OCI-LY1 (cell line): Measurements from ENCODE around the gene NRP2.

Source experiments
- H2AFZ ChIP-seq: fragments of 200-600 bp; sonication (generic), shearing (Covaris generic); 2 replicates; pipeline ENCODE4 v1.6.0; 2014; ENCODE audit warnings: antibody characterized with exemption, mild to moderate bottlenecking, low read length
- H3F3A ChIP-seq: fragments of 200-600 bp; sonication (generic), shearing (Covaris generic); 2 replicates; pipeline ENCODE4 v1.6.0; 2014; ENCODE audit warnings: mild to moderate bottlenecking, antibody characterized with exemption, low read length, moderate library complexity; ENCODE audit not compliant: insufficient read depth
- H3K27ac ChIP-seq: fragments of 200-600 bp; sonication (generic); 2 replicates; pipeline ENCODE4 v1.5.1; 2014; ENCODE audit warnings: low read length, mixed run types, mild to moderate bottlenecking, low read depth; ENCODE audit not compliant: poor library complexity, severe bottlenecking
- H3K27me3 ChIP-seq: fragments of 200-600 bp; sonication (generic); 2 replicates; pipeline ENCODE4 v1.6.0; 2014; ENCODE audit warnings: antibody characterized with exemption, mild to moderate bottlenecking, low read length, moderate library complexity; ENCODE audit not compliant: insufficient read depth
- H3K36me3 ChIP-seq: fragments of 200-600 bp; sonication (generic); 2 replicates; pipeline ENCODE4 v1.6.1; 2014; ENCODE audit warnings: mild to moderate bottlenecking, antibody characterized with exemption, low read length, moderate library complexity, mixed read lengths; ENCODE audit not compliant: insufficient read depth
- H3K4me1 ChIP-seq: fragments of 200-600 bp; sonication (generic); 2 replicates; pipeline ENCODE4 v1.5.1; 2014; ENCODE audit warnings: mild to moderate bottlenecking, low read length, moderate library complexity; ENCODE audit not compliant: insufficient read depth, severe bottlenecking
- H3K4me2 ChIP-seq: fragments of 200-600 bp; sonication (generic), shearing (Covaris generic); 2 replicates; pipeline ENCODE4 v1.6.1; 2014; ENCODE audit warnings: low read length
- H3K4me3 ChIP-seq: fragments of 200-600 bp; sonication (generic); 2 replicates; pipeline ENCODE4 v1.5.1; 2014; ENCODE audit warnings: low read length, low read depth, mild to moderate bottlenecking, mixed read lengths; ENCODE audit not compliant: poor library complexity, severe bottlenecking
- H3K79me2 ChIP-seq: fragments of 200-600 bp; shearing (Covaris generic); 2 replicates; pipeline ENCODE4 v1.6.1; 2016; ENCODE audit warnings: mixed run types, low read length, mixed read lengths; ENCODE audit not compliant: insufficient read depth
- H3K9ac ChIP-seq: fragments of 200-600 bp; sonication (generic), shearing (Covaris generic); 2 replicates; pipeline ENCODE4 v1.6.1; 2014; ENCODE audit warnings: mild to moderate bottlenecking, low read length, mixed read lengths
- H3K9me2 ChIP-seq: fragments of 200-600 bp; sonication (generic), shearing (Covaris generic); 2 replicates; pipeline ENCODE4 v1.6.1; 2014; ENCODE audit warnings: low read depth, mild to moderate bottlenecking, low read length, mixed read lengths
- H3K9me3 ChIP-seq: fragments of 200-600 bp; shearing (Covaris generic); 2 replicates; pipeline ENCODE4 v1.6.1; 2014; ENCODE audit warnings: low read length, mixed read lengths
- H4K20me1 ChIP-seq: fragments of 200-600 bp; sonication (generic), shearing (Covaris generic); 2 replicates; pipeline ENCODE4 v1.6.0; 2016; ENCODE audit warnings: mild to moderate bottlenecking, low read length; ENCODE audit not compliant: insufficient read depth
- CTCF ChIP-seq: fragments of 200-600 bp; sonication (generic), shearing (Covaris generic); IDR thresholded peaks from 2 replicates; pipeline ENCODE4 v1.5.1; 2017; ENCODE audit warnings: mild to moderate bottlenecking, antibody characterized with exemption, low read length, moderate library complexity, mixed read lengths
- EZH2 ChIP-seq: fragments of 200-600 bp; sonication (generic), shearing (Covaris generic); IDR thresholded peaks from 2 replicates; pipeline ENCODE4 v1.8.0; 2017; ENCODE audit warnings: borderline replicate concordance, mixed run types, mild to moderate bottlenecking, antibody characterized with exemption, low read length, moderate library complexity, mixed read lengths

Gene NRP2

GRCh38 chr2:205682239-205682970 lies at the start of gene NRP2:
Gene NRP2 (plus strand): TSS chr2:205682501. CDS start chr2:205683291, 790 bp downstream.
- H3K4me1 ChIP-seq, result peaks cover 33% of the 10 kb centered on the region
- no peaks in the 10 kb centered on the region for H4K20me1 ChIP-seq
- H3F3A ChIP-seq, result no peaks in the 10 kb centered on the region
- peak within 1 kb of the TSS; percentile 2 for H3K27ac ChIP-seq
- H3K9me2 ChIP-seq, result no peaks in the 10 kb centered on the region
- H2AFZ ChIP-seq, result no peak within 1 kb of the TSS; the same call in 1 of the 2 replicates
- H3K36me3 ChIP-seq, result no peaks in the 10 kb centered on the region
- no peaks in the 10 kb centered on the region for H3K9me3 ChIP-seq
- H3K9ac ChIP-seq, result peak within 1 kb of the TSS; percentile 63
- H3K4me3 ChIP-seq, result peak within 1 kb of the TSS; percentile 72
- no peaks in the 10 kb centered on the region for H3K27me3 ChIP-seq
- H3K79me2 ChIP-seq, result no peaks in the 10 kb centered on the region
- no peak for TF ChIP-seq EZH2
- no peak for TF ChIP-seq CTCF
- H3K4me2 ChIP-seq, result peak within 1 kb of the TSS; percentile 70

DNA sequence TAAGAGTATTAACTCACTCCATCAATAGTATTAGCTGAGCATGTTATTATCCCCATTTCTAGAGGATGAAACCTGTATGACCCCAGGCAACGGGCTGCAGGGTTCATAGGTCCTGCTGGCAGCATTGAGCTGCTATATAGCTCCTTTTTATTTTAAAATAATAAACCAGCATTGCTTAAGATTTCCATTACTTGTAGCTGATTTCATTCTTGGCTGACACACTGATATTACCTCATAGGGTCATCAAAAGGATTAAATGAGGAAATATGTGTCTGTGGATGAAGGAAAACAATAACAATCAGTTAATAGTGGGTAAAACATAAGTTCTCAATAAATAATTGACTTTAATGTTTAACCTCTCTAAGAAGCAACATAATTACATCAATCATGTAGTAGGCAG lies 48.3 kb upstream of the NRP2 start:
- Histone ChIP-seq H3K4me1 (no peaks in the 10 kb centered on the region), H4K20me1 (no peaks in the 10 kb centered on the region), H3K9me2 (no peaks in the 10 kb centered on the region), H3K36me3 (no peaks in the 10 kb centered on the region), H3K27me3 (no peaks in the 10 kb centered on the region), H3K4me3 (no peak overlapping the region), H3K79me2 (no peaks in the 10 kb centered on the region), H3K27ac (no peak overlapping the region), H2AFZ (no peak overlapping the region), H3K9me3 (no peaks in the 10 kb centered on the region), H3K4me2 (no peak overlapping the region), H3F3A (no peaks in the 10 kb centered on the region), H3K9ac (no peak overlapping the region)
- no peak for TF ChIP-seq EZH2
- no peak for TF ChIP-seq CTCF

DNA sequence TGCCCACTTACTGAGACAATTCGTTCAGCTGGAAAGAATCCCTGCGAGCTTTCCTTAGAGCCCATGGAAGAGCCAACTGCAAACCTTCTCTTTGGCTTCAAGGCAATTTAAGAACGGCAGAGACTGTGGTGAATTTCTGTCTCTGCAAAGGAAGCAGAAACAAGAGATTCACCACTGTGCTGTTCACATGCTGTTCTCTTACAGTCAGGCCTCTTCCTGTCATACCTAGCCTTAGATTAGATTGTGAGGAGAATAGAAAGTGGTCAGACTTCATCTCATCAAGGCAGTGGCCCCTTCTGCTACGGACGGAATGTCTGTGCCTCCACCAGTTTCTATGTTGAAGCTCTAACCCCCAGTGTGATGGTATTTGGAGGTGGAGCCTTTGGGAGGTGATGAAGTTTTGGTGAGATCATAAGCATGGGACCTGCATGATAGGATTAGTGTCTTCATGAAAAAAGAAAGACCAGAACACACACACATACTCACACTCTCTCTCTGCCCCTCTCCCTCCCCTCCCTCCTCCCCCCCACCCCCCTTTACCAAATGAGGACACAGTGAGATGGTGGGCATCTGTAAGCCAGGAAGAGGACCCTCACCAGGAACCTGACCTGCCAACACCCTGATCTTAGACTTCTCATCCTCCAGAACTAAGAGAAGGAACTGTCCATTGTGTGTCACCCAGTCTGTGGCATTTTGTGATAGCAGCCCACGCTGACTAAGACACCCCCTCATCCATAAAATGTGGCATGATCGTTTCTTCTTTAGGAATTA lies 45.6 kb upstream of the NRP2 start:
- Histone ChIP-seq H2AFZ (no peak overlapping the region), H3K27me3 (no peaks in the 10 kb centered on the region), H3F3A (no peaks in the 10 kb centered on the region), H3K9me3 (no peaks in the 10 kb centered on the region), H3K27ac (no peak overlapping the region), H3K9me2 (no peaks in the 10 kb centered on the region), H3K4me2 (no peak overlapping the region), H3K4me3 (no peak overlapping the region), H3K9ac (no peak overlapping the region), H3K79me2 (no peaks in the 10 kb centered on the region), H4K20me1 (no peaks in the 10 kb centered on the region), H3K36me3 (no peaks in the 10 kb centered on the region), H3K4me1 (no peaks in the 10 kb centered on the region)
- TF ChIP-seq CTCF (no peak), EZH2 (no peak)
